ENCODE data around the gene CACNA1G.

The CACNA1G gene

GRCh38 chr17:50548831-50549230 lies 11.7 kb upstream of the CACNA1G start:
- no peak for DNase-seq (ENCODE audit: low read depth)

DNA sequence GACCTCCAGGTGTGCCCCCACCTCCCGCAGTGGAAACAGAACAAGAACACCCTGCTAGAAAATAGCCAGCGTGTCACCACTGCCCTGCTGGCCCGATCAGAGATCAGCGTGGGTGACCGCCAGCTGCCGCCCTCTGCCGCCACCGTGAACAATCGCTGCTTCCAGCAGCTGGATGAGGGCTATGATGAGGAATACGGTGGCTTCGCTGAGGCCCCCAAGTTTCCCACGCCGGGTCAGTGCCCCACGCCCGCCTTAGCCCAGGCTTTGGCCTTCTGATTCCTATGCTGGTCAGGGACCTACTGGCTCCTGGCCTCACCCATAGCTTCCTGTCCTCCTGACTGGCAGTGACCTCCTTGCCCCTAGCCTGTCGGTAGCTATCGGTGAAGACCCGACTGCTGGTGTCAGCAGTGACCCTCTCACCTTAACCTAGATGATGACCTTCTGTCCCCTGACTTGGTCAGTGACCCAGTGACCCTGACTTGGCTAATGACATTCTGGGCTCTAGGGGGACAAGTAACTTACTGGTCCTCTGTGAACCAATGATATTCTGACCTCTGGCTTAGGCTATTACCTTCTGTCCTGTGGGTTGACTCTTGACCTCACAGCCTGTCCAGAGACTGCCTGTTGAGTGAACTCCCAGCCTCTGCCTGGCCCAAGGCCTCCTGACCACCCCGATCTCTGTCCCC lies 11.1 kb upstream of the CACNA1G start:
- DNase-seq (ENCODE audit: low read depth), result no peak

GRCh38 chr17:50549969-50550368 lies 10.5 kb upstream of the CACNA1G start:
- no peak for DNase-seq (ENCODE audit: low read depth)

DNA sequence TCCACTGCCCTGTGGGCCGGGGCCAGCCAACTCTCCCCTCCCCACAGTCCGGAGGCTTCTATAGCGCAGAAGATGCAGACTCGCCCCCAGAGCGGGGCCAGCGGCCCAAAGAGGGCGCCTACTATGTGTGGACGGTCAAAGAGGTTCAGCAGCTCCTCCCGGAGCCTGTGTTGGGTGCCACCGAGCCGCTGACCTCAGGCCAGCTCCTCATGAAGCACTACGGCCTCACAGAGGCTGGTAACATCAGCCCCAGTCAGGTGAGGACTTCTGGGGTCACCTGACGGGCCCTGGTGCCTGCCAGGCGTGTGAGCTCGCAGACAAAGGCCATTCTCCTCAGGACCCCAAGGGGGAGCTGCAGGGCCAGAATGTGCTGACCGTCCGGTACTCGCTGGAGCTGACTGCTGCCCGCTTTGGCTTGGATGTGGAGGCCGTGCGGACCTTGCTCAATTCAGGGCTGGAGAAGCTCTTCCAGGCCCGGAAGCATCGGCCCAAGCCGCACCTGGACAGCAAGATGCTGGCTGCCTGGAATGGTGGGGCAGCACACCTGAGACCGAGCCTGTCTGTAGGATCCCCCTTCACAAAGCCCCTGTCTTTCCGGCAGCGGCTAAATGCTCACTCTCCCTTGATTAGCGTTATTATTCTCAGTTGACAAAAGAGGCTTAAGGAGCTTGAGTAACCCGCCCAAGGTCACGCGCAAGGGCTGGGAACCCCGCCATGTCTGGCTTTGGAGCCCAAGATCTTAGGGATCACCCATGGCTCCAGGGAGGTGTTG lies 9.7 kb upstream of the CACNA1G start:
- DNase-seq (ENCODE audit: low read depth), result no peak

- DNase-seq (ENCODE audit: low read depth), result no peak
These were observed 9.1 kb upstream of the CACNA1G start for GRCh38 chr17:50551433-50551815.

DNA sequence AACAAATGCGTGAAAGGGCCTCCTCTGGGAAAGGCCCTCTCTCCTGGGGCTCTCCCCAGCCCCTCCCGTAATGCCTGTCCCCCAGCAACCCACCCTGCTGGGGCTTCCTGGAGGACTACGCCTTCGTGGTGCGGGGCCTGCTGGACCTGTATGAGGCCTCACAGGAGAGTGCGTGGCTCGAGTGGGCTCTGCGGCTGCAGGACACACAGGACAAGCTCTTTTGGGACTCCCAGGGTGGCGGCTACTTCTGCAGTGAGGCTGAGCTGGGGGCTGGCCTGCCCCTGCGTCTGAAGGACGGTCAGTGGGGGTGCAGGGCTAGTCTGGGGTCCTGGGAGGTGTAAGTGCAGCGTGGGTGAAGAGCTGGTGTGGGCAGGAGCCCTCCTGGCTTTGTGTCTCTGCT lies 8.6 kb upstream of the CACNA1G start:
- DNase-seq (ENCODE audit: low read depth), result no peak

- no peak for DNase-seq (ENCODE audit: low read depth)
These were observed 6.3 kb upstream of the CACNA1G start for GRCh38 chr17:50554201-50554600.

DNA sequence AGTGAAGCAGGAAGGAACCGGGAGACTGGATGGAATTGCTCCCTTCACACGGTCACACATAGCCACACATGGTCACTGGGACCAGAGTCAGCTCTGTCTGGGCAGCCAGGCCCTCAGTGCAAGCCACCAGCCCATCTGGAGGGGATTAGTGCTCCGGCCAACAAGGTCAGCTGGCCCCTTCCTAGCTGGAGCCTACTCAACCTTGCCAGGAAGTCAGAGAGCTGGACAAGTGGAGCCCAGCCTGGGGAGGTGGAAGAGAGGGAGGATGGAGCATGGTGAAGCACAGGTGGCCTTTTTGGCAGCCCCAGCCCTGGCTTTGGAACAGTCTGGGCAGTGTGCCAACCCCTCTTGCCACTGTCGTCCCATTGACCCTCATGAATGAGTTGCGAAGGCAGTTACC lies 3.7 kb upstream of the CACNA1G start:
- no peak for DNase-seq (ENCODE audit: low read depth)

GRCh38 chr17:50557630-50558029 lies 2.9 kb upstream of the CACNA1G start:
- DNase-seq (ENCODE audit: low read depth), result no peak

GRCh38 chr17:50558091-50558490 lies 2.4 kb upstream of the CACNA1G start:
- DNase-seq (ENCODE audit: low read depth), result no peak

- DNase-seq (ENCODE audit: low read depth), result no peak
These were observed 2.0 kb upstream of the CACNA1G start for GRCh38 chr17:50558581-50558940.

- DNase-seq (ENCODE audit: low read depth), result no peak
These were observed 1.4 kb upstream of the CACNA1G start for GRCh38 chr17:50558941-50559614.

DNA sequence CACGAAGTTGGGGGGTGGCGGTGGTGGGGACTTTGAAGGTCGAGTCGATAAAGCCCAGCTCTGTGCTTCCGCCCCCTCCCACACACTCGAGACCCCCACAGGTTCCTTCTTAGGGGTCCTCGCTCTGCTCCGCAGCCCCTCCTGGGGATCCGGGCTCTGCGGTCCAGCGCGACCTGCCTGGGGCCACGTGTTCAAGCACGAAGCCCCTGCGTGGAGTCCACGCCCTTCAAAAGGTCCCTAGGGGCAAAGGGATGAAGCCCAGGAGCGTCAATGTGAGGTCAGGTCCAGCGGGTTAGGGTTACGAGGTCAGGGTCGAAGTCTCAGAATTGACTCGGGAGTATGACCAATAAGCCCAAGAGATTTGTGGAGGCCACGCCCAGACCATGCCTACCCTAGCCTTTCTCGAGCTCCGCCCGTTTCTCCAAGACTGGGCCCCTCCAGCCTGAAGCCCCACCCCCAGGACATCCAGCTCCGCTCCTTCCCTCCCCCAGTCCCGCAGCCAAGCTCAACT lies 786 bp upstream of the CACNA1G start:
- DNase-seq (ENCODE audit: low read depth), result no peak

- no peak for DNase-seq (ENCODE audit: low read depth)
These were observed 623 bp downstream of the CACNA1G start for GRCh38 chr17:50560931-50561745.

- no peak for DNase-seq (ENCODE audit: low read depth)
These were observed 1.2 kb downstream of the CACNA1G start for GRCh38 chr17:50561746-50562141.

DNA sequence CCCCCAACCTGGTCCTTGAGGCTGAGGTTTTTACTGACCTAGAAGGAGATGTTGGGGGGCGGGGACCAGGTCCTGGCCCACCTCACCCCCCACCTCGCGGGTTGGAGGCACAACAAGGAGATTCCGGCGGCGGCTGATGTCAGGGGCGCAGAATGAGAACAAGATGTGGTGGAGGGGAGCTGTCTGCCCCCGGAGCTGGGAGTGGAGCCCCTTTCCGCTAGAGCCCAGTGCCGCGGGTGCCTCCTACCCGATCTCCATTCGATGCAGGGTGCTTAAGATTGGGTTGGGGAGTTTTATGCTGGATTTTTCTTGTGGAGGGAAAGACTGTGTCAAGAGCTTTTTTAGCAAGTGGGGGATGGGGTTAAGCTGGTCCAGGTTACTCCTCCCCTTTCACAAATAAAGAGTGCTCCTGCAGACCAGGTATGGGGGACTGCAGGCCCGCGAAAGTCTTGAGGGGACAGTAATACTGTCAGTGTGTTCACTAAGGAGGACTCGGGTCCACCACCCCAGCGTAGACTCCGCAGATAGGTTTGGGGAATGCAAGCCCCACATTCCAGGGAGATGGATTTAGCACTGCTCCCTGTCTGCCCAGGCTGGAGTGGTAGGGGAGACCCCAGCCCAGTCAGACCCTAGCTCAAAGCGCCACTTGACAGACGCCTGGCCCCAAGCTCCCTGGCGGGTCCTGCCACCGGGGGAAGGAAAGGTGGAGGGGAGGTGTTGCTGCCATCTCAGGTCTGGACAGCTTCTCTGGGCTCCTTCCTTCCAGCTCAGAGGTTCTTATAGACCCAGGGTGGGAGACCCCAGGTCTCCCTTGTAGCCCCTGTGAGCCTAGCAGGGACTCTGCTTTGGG lies 2.0 kb downstream of the CACNA1G start:
- no peak for DNase-seq (ENCODE audit: low read depth)

GRCh38 chr17:50563092-50563511 lies 2.6 kb downstream of the CACNA1G start:
- no peak for DNase-seq (ENCODE audit: low read depth)

DNA sequence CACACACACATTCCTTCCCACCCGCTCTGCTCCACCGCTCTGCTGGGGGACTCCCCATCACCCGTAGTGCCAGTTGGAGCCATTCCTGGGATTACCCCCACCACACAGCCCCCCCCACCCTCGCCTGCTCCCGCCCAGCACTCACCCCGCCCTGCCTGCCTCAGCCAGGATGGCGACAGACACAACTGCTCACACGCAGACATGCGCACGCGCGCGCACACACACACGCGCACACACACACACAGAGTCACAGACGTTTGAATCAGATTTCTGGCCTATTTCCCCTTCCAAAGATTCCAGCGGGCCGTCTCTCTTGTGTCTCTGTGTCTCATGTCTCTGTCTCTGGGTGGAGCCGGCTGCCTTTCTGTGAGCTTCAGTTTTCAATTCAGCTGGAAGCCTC lies 4.4 kb downstream of the CACNA1G start:
- no peak for DNase-seq (ENCODE audit: low read depth)

DNA sequence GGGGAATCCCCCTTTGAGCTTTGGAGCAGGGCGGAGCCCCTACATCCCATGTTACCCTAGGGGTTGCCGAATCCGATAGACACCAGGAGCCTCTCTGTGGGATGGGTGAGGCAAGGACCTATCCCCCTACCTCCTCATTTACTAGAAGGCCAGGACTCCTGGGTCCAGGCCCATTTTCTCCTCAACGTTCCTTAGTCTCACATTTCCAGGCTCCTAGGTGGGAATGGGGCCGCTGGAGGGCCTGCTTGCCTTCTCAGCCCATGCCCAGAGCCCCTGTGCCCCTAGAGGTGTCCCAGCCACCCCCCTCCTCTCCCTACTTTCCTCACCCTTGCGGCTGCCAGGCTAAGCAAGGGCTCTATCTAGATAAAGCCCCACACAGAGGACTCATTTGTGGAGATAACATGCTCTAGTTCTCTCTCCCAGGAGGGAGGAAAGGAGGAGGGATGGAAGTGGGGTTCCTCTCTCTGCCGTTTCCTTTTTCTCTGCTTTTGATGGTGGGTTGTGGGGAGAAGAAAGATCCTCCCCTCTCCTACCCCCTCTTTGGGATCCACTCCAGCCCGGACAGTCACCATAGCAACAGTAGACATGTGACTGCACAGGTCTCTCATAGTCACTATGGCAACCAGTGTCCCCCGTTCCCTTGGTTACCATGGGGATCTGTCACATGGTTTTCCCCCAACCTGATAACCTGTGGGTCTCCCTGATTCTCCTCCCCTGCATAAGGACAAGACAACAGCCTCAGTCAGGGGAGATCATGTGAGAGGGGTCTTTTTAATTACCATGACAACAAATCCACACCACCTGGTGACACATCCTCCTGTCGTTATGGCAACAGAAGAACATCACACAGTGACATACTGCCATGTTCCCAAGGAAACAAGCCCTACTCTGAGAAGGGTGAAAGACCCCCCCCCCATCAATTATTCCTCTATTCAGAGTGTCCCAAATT lies 5.2 kb downstream of the CACNA1G start:
- no peak for DNase-seq (ENCODE audit: low read depth)

- DNase-seq (ENCODE audit: low read depth), result no peak
These were observed 6.4 kb downstream of the CACNA1G start for GRCh38 chr17:50566886-50567285.

Measured in stimulated activated CD8-positive, alpha-beta memory T cell treated with anti-CD3 and anti-CD28 coated beads, Interleukin-15, amount 100 ng/mL, for 24 hours (primary cell).